Skin of body (tissue), 2 donors: ENCODE measurements around the gene ZC3H8. TPM values are rescaled to one million over a fixed set of nuclear protein-coding genes. Genes with fewer than 3 reads are reported as not detected.
"Not testable (repeated sequence)": the region's sequence is repeated elsewhere in the genome, so short reads cannot be mapped to it uniquely, and the experiment has no call there.

Experiments
- DNase-seq: peaks from one replicate; lab custom pipeline; 2025; lab: John Stamatoyannopoulos, UW
- total RNA-seq: library from RNA; depleted of rRNA; stranded (reverse); fragments of >200 nt; gene quantifications from one replicate; pipeline ENCODE4 v1.2.3, GENCODE V29; 2014

The ZC3H8 gene
- 14.4 TPM for total RNA-seq

GRCh38 chr2:112254466-112255240 lies at the start of gene ZC3H8:
Gene ZC3H8, minus strand, starts transcription at chr2:112255042. Its CDS starts 61 bp downstream, at chr2:112254981.
- peak; percentile 87 for DNase-seq

- DNase-seq: no peak
Measured at GRCh38 chr2:112304298-112304941, 49.6 kb upstream of the ZC3H8 start.

- DNase-seq: no peak
Measured at GRCh38 chr2:112301973-112302372, 47.1 kb upstream of the ZC3H8 start.

GRCh38 chr2:112301171-112301584 lies 46.3 kb upstream of the ZC3H8 start:
- DNase-seq: no peak

- DNase-seq: no peak
Measured at GRCh38 chr2:112296407-112296806, 41.6 kb upstream of the ZC3H8 start.

GRCh38 chr2:112295407-112296078 lies 40.7 kb upstream of the ZC3H8 start:
- peak; percentile 48 for DNase-seq

- DNase-seq: no peak
Measured at GRCh38 chr2:112293636-112294401, 39.0 kb upstream of the ZC3H8 start.

- DNase-seq: no peak
Measured at GRCh38 chr2:112290648-112291047, 35.8 kb upstream of the ZC3H8 start.

GRCh38 chr2:112290088-112290487 lies 35.2 kb upstream of the ZC3H8 start:
- no peak for DNase-seq

- DNase-seq: not testable (repeated sequence)
Measured at GRCh38 chr2:112283535-112283934, 28.7 kb upstream of the ZC3H8 start.

- DNase-seq: not testable (repeated sequence)
Measured at GRCh38 chr2:112282066-112282465, 27.2 kb upstream of the ZC3H8 start.

- DNase-seq: no peak
Measured at GRCh38 chr2:112277596-112278220, 22.9 kb upstream of the ZC3H8 start.

- no peak for DNase-seq
Measured at GRCh38 chr2:112276954-112277353, 22.1 kb upstream of the ZC3H8 start.

- peak; percentile 85 for DNase-seq
Measured at GRCh38 chr2:112275887-112276773, 21.3 kb upstream of the ZC3H8 start.

GRCh38 chr2:112275311-112275886 lies 20.6 kb upstream of the ZC3H8 start, which contains the start of gene ZC3H6:
Gene ZC3H6, plus strand, starts transcription at chr2:112275597. Its CDS starts 398 bp downstream, at chr2:112275995.
- peak; percentile 98 for DNase-seq

GRCh38 chr2:112273349-112273748 lies 18.5 kb upstream of the ZC3H8 start:
- DNase-seq: no peak

GRCh38 chr2:112272669-112273068 lies 17.8 kb upstream of the ZC3H8 start:
- no peak for DNase-seq

GRCh38 chr2:112268547-112268946 lies 13.7 kb upstream of the ZC3H8 start:
- DNase-seq: no peak

- no peak for DNase-seq
Measured at GRCh38 chr2:112262876-112263275, 8.0 kb upstream of the ZC3H8 start.

GRCh38 chr2:112260295-112260625 lies 5.4 kb upstream of the ZC3H8 start:
- DNase-seq: no peak
